ENCODE data around the gene GATA5. TPM values are rescaled to one million over a fixed set of nuclear protein-coding genes. Genes with fewer than 3 reads are reported as not detected.

The GATA5 gene
- total RNA-seq, 1 donor from 2014 or later = 0.22 TPM

DNA sequence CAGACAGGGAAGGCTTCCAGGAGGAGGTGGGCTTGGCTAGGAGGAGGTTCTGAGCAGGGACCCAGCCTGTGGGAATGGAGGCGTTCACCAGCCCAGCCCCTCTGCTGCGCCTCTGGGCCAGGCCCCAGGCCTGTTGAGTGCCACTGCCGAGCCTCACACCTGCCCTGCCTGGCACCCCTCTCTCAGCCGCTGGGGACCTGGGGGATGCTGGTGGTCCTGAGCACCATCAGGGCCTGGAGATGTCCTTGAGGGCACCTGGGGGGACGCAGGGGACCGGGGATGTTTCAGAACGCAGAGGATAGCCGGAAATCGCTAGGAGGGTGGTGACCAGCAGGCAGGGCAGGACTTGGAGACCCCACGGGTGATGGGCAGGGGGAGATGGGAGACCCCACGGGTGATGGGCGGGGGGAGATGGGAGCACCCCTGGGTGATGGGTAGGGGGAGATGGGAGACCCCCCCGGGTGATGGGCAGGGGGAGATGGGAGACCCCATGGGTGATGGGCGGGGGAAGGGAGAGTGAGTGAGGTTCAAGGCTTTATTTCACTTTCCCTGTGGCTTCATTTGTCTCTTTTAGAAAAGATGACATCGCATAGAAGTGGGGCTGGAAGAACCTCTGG is 12.7 kb downstream of the GATA5 start:
- no peak for DNase-seq (ENCODE audit: low spot score)
- intact Hi-C loops (cut with DNase I) = no loop called here
- no peak for ATAC-seq

DNA sequence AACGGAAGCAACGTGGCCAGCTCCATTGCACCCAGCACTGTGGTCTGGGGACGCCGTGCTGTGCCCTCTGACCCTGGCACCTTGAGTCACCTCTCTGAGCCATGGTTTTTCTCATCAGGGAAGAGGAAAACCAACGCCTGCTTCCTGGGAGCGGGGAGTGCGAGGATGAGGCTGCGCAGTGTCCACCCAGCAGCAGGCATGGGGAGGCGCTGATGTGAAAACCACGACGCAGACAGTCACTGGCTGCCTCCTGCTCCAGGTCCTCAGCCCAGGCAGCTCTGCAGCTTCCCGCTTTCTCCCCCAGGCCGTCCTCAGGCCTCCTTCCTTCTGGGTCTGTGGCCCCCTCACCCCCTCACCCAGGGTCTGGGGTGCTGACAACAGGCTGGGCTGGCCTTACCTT is 14.0 kb downstream of the GATA5 start:
- intact Hi-C loops (cut with DNase I) = no loop called here
- ATAC-seq (no peak), DNase-seq (ENCODE audit: low spot score) (no peak)

GRCh38 chr20:62461157-62461556 is 14.6 kb downstream of the GATA5 start:
- ATAC-seq (no peak), DNase-seq (ENCODE audit: low spot score) (no peak)
- intact Hi-C loops (cut with DNase I) = no loop called here

GRCh38 chr20:62460678-62461077 is 15.1 kb downstream of the GATA5 start:
- ATAC-seq = no peak
- intact Hi-C loops (cut with DNase I) = no loop called here
- no peak for DNase-seq (ENCODE audit: low spot score)

DNA sequence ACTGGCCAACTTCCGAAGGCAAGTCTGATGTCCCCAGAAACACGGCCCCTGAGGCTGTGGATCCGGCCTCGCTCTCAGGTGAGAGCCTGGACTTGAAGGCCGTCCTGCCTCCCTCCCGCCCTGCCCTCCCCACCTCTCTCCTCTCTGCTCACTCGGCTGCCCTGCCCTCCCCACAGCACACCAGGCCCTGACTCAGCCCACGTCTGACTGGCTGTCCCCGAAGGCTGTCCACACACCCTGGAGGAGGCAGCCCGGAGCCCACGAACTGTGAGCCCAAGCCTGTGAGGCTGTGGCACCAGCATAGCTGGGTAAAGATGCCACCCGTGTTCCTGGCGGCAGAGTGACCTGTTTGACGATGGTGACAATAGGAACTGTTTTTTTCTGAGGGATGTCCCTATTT is 16.3 kb downstream of the GATA5 start:
- no peak for DNase-seq (ENCODE audit: low spot score)
- no peak for ATAC-seq
- intact Hi-C loops (cut with DNase I) = no loop called here

- DNase-seq (ENCODE audit: low spot score) (no peak), ATAC-seq (no peak)
- intact Hi-C loops (cut with DNase I) = no loop called here
Measured at GRCh38 chr20:62458275-62459251, 17.2 kb downstream of the GATA5 start.

DNA sequence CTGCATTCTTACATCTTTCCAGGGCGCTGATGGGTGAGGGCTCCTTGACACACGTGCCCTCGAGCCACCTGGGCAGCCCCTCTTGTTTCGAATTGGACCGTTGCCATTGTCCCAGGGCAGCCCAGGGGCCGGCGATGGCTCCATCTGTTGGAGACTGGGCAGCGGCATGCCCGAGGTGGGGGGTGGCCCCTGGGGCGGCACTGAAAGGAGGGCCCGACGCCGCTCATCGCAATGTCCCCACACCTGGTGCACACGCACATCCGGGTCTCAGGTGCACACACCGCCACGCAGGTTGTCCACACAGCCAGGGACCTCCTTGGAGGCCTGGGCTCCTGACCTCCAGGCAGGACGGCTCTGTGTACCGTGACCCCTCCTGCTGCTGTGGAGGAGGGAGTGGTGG is 18.0 kb downstream of the GATA5 start:
- intact Hi-C loops (cut with DNase I) = no loop called here
- ATAC-seq (no peak), DNase-seq (ENCODE audit: low spot score) (no peak)

GRCh38 chr20:62457098-62457497 is 18.7 kb downstream of the GATA5 start:
- ATAC-seq = no peak

DNA sequence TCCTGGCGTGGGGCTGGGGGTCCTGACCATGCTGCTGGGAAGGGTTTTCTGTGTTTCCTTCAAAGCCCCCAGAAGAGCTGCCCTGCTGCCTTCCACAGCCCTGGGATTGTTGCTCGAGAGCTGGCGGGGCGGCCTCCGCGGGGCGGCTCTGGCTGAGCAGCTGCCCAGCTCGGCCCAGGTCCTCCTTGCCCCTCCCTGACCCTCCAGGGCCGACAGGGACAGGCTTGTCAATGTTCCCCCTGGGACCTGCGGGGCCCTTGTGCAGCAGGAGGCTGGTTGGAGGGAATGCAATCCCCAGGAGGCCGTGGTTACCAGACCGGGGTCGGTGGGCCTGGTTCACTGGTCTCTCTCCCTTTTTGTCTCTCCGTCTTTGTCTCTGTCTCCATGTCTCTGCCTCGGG is 19.9 kb downstream of the GATA5 start:
- DNase-seq (ENCODE audit: low spot score) (no peak), ATAC-seq (no peak)
- intact Hi-C loops (cut with DNase I) = no loop called here

More at GRCh38 chr20:62457098-62457497, 18.7 kb downstream of the GATA5 start:
- no peak for DNase-seq (ENCODE audit: low spot score)
- intact Hi-C loops (cut with DNase I) = no loop called here

DNA sequence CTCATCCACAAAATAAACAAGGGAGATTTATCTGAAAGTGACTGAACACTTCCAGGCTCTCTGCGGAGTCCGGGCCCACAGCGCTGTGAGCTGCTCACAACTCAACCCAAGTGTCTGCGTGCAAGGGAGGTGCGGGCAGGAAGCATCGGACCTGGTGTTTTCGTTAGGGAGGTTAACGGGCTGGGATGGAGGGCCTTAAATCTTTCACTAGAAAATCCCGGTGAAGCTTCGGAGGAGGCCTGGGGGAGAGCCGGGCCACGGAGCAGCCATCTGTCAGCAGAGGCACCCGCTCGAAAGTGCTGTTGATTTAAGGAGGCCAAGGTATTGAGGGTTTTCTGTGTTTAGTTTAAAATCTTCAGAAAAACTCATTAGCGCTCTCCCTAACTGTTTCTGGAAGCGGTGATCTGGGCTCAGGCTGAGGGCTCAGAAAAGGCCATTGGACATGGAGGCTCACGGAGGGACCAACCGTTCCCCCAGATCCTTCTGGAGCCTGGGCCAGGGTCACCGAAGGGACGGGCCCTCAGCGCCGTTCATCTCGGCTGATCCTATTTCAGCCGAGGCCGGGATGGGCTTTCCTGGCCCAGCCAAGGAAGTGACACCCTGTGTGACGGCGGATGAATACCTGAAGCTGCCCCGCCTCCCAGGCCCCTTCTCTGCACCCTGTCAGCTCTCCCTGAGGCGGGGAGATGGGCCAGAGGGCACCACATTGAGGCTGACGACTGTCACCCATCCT is 20.7 kb downstream of the GATA5 start:
- DNase-seq (ENCODE audit: low spot score) (no peak), ATAC-seq (no peak)
- intact Hi-C loops (cut with DNase I) = no loop called here

DNA sequence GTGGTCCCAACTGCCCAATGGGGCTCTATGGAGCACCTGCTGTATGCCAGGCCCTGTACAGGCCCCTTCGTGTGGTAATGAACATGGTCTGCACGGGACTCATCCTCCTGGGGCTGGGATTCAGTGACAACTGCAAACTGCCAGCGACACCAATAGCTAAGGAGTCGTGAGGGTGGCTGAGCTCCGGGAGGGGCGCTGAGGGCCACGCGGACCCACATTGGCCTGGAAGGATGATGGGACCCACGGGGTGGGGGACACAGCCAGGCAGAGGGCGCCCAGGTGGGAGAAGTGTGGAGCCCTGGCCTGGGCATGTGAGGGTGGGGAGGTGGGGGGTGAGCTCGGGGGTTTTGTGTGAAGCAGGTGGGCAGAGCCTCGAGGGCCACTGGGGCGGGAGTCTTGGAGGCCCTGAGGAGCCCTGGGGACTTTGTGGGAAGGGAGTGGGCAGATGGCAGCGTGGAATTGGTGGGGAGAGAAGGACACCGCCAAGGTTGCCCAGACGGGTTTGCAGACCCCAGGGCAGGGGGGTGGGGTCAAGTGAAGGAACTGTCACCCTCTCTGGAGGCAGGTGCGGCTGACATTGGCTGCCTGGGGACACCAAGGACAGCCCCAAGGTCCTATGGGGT is 22.5 kb downstream of the GATA5 start:
- DNase-seq (ENCODE audit: low spot score) (no peak), ATAC-seq (no peak)
- intact Hi-C loops (cut with DNase I) = no loop called here

- ATAC-seq (no peak), DNase-seq (ENCODE audit: low spot score) (no peak)
- intact Hi-C loops (cut with DNase I) = no loop called here
Measured at GRCh38 chr20:62452475-62453095, 23.2 kb downstream of the GATA5 start.

GRCh38 chr20:62451970-62452369 is 23.8 kb downstream of the GATA5 start:
- intact Hi-C loops (cut with DNase I) = no loop called here
- DNase-seq (ENCODE audit: low spot score) (no peak), ATAC-seq (no peak)

GRCh38 chr20:62451156-62451767 is 24.5 kb downstream of the GATA5 start:
- intact Hi-C loops (cut with DNase I) = no loop called here
- DNase-seq (ENCODE audit: low spot score) (no peak), ATAC-seq (no peak)

DNA sequence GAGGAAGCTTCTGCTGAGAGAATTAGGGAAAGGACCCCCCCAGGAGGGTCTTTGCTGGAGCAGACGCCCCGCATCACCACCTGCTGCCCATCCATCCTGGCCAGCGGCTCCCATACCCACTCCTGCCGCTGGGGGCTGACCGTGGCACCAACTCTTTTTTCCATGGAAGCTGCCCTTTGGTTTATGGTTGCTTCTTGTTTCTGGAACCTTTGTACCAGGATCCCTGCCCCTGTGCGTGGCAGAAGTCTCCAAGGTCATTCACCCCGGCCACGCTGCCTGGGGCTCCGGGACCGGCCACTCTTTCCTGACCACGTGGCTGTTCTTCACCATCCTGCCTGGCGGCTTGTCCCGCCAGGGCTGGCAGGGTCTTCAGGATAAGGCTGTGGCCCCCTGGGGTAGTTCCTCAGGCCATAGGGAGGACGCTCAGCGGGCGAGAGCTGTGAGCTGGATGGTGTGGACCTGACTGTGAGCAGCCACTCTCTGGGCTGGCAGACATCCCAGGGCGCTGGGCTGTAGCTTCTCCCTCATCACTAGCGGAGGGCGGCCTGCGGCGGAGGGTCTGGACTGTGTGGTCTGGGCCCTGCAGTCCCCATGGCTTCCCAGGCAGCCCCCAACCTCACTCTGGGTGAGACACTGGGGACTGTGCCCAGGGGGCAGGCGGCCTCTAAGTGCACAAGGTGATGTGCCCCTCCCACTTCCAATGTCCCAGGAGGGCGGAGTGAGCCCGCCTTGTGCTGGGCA is 25.7 kb downstream of the GATA5 start:
- no peak for DNase-seq (ENCODE audit: low spot score)
- intact Hi-C loops (cut with DNase I) = no loop called here
- no peak for ATAC-seq

- no peak for ATAC-seq
- no peak for DNase-seq (ENCODE audit: low spot score)
- intact Hi-C loops (cut with DNase I) = no loop called here
Measured at GRCh38 chr20:62448788-62449187, 27.0 kb downstream of the GATA5 start.

DNA sequence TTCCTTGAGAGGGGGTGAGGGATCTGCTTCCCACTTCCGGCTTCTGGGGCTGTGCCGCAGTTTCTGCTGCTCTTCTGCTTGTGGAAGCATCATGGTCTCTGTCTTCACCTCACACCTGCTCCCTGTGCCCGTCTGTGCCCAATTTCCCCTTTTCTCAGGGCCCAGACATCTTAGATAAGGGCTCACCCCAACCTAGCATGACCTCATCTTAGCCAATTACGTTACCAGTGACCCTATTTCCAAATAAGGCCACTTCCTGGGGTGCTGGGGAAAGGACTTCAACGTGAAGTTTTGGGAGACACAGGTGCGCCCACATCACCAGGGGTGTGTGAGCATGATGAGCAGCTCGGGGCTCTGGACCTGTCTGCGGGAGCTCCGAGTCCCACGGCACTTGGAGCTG is 27.8 kb downstream of the GATA5 start:
- DNase-seq (ENCODE audit: low spot score) = no peak
- intact Hi-C loops (cut with DNase I) = no loop called here
- no peak for ATAC-seq
